ENCODE results near the gene VTI1A. TPM values are rescaled to one million over a fixed set of nuclear protein-coding genes. Genes with fewer than 3 reads are reported as not detected.

VTI1A gene
- total and polyA plus RNA-seq, 2 of the 13 experiments (the other 11 are each of a cell fraction or from before 2014, with no cell fraction given), result 11.7 to 32.7 TPM

DNA sequence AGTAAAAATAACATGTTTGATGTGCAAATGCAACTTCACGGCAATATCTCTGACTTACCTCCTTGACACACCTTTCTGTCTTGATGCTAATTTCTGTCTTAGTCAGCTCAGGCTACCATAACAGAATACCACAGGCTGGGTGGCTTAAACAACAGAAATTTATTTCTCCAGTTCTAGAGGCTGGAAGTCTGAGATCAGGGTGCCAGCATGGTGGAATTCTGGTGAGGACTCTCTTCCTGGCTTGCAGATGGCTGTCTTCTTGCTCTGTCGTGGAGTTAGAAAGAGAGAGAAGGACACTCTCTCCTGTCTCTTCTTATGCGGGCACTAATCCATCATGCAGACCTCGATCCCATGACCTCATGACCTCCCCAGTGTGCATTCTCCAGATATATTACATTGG, 134.9 kb downstream of the VTI1A start:
- Histone ChIP-seq H3K4me2 (ENCODE audit: low read depth, low read length) (no peak overlapping the region), H3K79me2 (ENCODE audit: insufficient read depth, low read length) (no peaks in the 10 kb centered on the region), H3K4me3 (replicated peaks in 1 of 3; ENCODE audit: insufficient read depth in 1 of 3, low read depth in 2 of 3, low read length in 3 of 3) (no peak overlapping the region), H4K20me1 (ENCODE audit: insufficient read depth, low read length) (no peaks in the 10 kb centered on the region), H3K27ac (ENCODE audit: extremely low read length, insufficient read depth, low read length) (no peak overlapping the region), H3K36me3 (replicated peaks in 1 of 2; ENCODE audit: control insufficient read depth in 1 of 2, insufficient read depth in 2 of 2, low read length in 2 of 2) (0 out of 5 replicates have a peak, but pooled peaks cover 0 to 5% of the 10 kb centered on the region in 2 experiments), H3K27me3 (ENCODE audit: control insufficient read depth in 1 of 2, insufficient read depth in 2 of 2, low read length in 2 of 2) (no peaks in the 10 kb centered on the region), H3K9ac (ENCODE audit: insufficient read depth, low read depth, low read length) (no peak overlapping the region), H2AFZ (ENCODE audit: low read length) (no peak overlapping the region), H3K9me3 (ENCODE audit: low read length) (no peaks in the 10 kb centered on the region), H3K4me1 (ENCODE audit: insufficient read depth, low read length) (peaks cover 13% of the 10 kb centered on the region)
- 98% methylated on average over 4 of the region's 4 CpGs for WGBS (ENCODE audit: low lambda C conversion rate)
- ATAC-seq, result no peak
- FAIRE-seq, result no peak
- intact Hi-C loops (cut with micrococcal nuclease; ENCODE audit: unreplicated experiment), result no loop called here
- no peak for TF ChIP-seq ZSCAN31 (CRISPR knock-in tag; IDR thresholded peaks at IDR 0.05; ENCODE audit: low read depth)
- no peak for TF ChIP-seq ATF1 (CRISPR knock-in tag; IDR thresholded peaks at IDR 0.05)
- TF ChIP-seq GLI4 (CRISPR knock-in tag; IDR thresholded peaks at IDR 0.05; ENCODE audit: borderline replicate concordance), result no peak
- TF ChIP-seq ZNF468 (CRISPR knock-in tag; IDR thresholded peaks at IDR 0.05), result no peak
- TF ChIP-seq, protein P1, sequence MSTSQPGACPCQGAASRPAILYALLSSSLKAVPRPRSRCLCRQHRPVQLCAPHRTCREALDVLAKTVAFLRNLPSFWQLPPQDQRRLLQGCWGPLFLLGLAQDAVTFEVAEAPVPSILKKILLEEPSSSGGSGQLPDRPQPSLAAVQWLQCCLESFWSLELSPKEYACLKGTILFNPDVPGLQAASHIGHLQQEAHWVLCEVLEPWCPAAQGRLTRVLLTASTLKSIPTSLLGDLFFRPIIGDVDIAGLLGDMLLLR (CRISPR knock-in tag; IDR thresholded peaks at IDR 0.05), result no peak
- TF ChIP-seq, protein P2, sequence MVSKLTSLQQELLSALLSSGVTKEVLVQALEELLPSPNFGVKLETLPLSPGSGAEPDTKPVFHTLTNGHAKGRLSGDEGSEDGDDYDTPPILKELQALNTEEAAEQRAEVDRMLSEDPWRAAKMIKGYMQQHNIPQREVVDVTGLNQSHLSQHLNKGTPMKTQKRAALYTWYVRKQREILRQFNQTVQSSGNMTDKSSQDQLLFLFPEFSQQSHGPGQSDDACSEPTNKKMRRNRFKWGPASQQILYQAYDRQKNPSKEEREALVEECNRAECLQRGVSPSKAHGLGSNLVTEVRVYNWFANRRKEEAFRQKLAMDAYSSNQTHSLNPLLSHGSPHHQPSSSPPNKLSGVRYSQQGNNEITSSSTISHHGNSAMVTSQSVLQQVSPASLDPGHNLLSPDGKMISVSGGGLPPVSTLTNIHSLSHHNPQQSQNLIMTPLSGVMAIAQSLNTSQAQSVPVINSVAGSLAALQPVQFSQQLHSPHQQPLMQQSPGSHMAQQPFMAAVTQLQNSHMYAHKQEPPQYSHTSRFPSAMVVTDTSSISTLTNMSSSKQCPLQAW (CRISPR knock-in tag; IDR thresholded peaks at IDR 0.05), result no peak
- in situ Hi-C loops (cut with HindIII; ENCODE audit: extremely low pct_ligation_motif_present, low pct_unique_long_range_greater_than_20kb), result no loop called here
- DNase-seq (ENCODE audit: low spot score), result no peak
- BruUV-seq (replicated peaks), result no TSS peak
- CTCF ChIA-PET (ENCODE audit: low intra/inter-chr PET ratio, low total read pairs), result no interaction called here
- POLR2A ChIA-PET, result no interaction called here

Data from HepG2 (cell line).